Pons (tissue), 1 donor: ENCODE results near the gene SBSN.

Experiments used
- DNase-seq: peaks from one replicate; pipeline ENCODE4 v3.0.0-alpha.2; 2016; ENCODE audit warnings: low spot score

SBSN gene

GRCh38 chr19:35474104-35474503 lies 54.0 kb downstream of the SBSN start:
- DNase-seq = no peak
